AG04449 (cell line): ENCODE results near the gene LRWD1.

Source experiments
- CTCF ChIA-PET: fragments of 350-600 bp; formaldehyde crosslinking; extraction: SDS; loops from one replicate; lab custom pipeline; 2021; ENCODE audit warnings: antibody characterized with exemption; lab: Yijun Ruan, JAX
- POLR2A ChIA-PET: fragments of 400-600, 350-600 bp; formaldehyde crosslinking; extraction: SDS; loops from one replicate; lab custom pipeline; 2020; ENCODE audit warnings: antibody characterized with exemption, inconsistent platforms; lab: Yijun Ruan, JAX
- DNase-seq: peaks from one replicate; pipeline ENCODE4 v3.0.0-alpha.2; 2010; ENCODE audit warnings: low read depth, low spot score
- H3K4me3 ChIP-seq: 2 replicates; pipeline ENCODE4 v1.5.1; 2011; ENCODE audit warnings: low read depth, mild to moderate bottlenecking, control low read depth, low read length
- TF ChIP-seq, protein P1 (sequence below): IDR thresholded peaks from one replicate; pipeline ENCODE4 v1.5.1; 2011; ENCODE audit warnings: mild to moderate bottlenecking, moderate library complexity, low read length, control low read depth, inconsistent platforms; ENCODE audit not compliant: insufficient read depth; ENCODE audit errors: missing control alignments

Gene LRWD1

GRCh38 chr7:102436118-102436517 lies 28.7 kb upstream of the LRWD1 start:
- POLR2A ChIA-PET: no interaction called here
- H3K4me3 ChIP-seq: no peak overlapping the region
- TF ChIP-seq, protein P1, sequence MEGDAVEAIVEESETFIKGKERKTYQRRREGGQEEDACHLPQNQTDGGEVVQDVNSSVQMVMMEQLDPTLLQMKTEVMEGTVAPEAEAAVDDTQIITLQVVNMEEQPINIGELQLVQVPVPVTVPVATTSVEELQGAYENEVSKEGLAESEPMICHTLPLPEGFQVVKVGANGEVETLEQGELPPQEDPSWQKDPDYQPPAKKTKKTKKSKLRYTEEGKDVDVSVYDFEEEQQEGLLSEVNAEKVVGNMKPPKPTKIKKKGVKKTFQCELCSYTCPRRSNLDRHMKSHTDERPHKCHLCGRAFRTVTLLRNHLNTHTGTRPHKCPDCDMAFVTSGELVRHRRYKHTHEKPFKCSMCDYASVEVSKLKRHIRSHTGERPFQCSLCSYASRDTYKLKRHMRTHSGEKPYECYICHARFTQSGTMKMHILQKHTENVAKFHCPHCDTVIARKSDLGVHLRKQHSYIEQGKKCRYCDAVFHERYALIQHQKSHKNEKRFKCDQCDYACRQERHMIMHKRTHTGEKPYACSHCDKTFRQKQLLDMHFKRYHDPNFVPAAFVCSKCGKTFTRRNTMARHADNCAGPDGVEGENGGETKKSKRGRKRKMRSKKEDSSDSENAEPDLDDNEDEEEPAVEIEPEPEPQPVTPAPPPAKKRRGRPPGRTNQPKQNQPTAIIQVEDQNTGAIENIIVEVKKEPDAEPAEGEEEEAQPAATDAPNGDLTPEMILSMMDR: no peak
- DNase-seq: no peak
- CTCF ChIA-PET: no interaction called here

- no peak overlapping the region for H3K4me3 ChIP-seq
- POLR2A ChIA-PET: no interaction called here
- DNase-seq: no peak
- TF ChIP-seq, protein P1: no peak
- CTCF ChIA-PET: interaction anchor here (0.7 to 2.3 kb wide), 3 partner anchors 12 to 27 kb away, joined by 3 to 6 read pairs (median 6); partner anchors contain the start of gene ALKBH4
These were observed 24.6 kb upstream of the LRWD1 start for GRCh38 chr7:102439963-102440795.

GRCh38 chr7:102444961-102445673 lies 19.7 kb upstream of the LRWD1 start:
- H3K4me3 ChIP-seq: no peak overlapping the region
- POLR2A ChIA-PET: no interaction called here

GRCh38 chr7:102445674-102446071 lies 19.1 kb upstream of the LRWD1 start:
- ChIA-PET POLR2A (no interaction called here), CTCF (interaction anchor here (1.8 kb wide), 1 partner anchor 22 kb away, joined by 7 read pairs; no protein-coding TSS in a partner anchor)
- no peak overlapping the region for H3K4me3 ChIP-seq
- no peak for DNase-seq
- TF ChIP-seq, protein P1: no peak

More at GRCh38 chr7:102444961-102445673, 19.7 kb upstream of the LRWD1 start:
- TF ChIP-seq, protein P1: no peak
- CTCF ChIA-PET: interaction anchor here (1.8 kb wide), 1 partner anchor 22 kb away, joined by 7 read pairs; no protein-coding TSS in a partner anchor
- no peak for DNase-seq

DNA sequence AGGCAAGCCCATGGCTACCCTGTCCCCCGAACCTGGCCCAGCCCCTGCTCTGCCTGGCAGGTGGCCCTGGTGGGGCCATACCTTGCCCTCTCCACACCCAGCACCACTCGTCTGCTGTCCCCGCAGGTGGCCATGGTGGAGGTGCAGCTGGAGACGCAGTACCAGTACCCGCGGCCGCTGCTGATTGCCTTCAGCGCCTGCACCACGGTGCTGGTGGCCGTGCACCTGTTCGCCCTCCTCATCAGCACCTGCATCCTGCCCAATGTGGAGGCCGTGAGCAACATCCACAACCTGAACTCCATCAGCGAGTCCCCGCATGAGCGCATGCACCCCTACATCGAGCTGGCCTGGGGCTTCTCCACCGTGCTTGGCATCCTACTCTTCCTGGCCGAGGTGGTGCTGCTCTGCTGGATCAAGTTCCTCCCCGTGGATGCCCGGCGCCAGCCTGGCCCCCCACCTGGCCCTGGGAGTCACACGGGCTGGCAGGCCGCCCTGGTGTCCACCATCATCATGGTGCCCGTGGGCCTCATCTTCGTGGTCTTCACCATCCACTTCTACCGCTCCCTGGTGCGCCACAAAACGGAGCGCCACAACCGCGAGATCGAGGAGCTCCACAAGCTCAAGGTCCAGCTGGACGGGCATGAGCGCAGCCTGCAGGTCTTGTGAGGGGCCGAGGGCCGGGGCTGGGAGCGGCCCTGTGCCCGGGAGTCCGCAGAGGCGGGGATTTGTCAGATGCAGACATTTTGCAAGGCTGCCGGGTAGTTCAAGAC lies 18.2 kb upstream of the LRWD1 start:
- TF ChIP-seq, protein P1: no peak
- ChIA-PET CTCF (no interaction called here), POLR2A (no interaction called here)
- H3K4me3 ChIP-seq: no peak overlapping the region
- no peak for DNase-seq
